Neural cell (in vitro differentiated cells): ENCODE data around the gene PPM1A. TPM values are rescaled to one million over a fixed set of nuclear protein-coding genes. Genes with fewer than 3 reads are reported as not detected.

ENCODE experiments used
- H2AFZ ChIP-seq: fragments of 200-600, 300-800 bp; sonication (generic), shearing (Covaris generic); 2 replicates; pipeline ENCODE4 v1.6.0; 2014; ENCODE audit warnings: low read depth, mild to moderate bottlenecking, antibody characterized with exemption, low read length, moderate library complexity
- H3F3A ChIP-seq: fragments of 200-600 bp; shearing (Covaris generic); 2 replicates; pipeline ENCODE4 v1.6.1; 2016; ENCODE audit warnings: mild to moderate bottlenecking, moderate library complexity, mixed read lengths, antibody characterized with exemption, low read length; ENCODE audit not compliant: insufficient read depth, poor library complexity, severe bottlenecking
- H3K27ac ChIP-seq: fragments of 200-600, 300-800 bp; sonication (generic), shearing (Covaris generic); 2 replicates; pipeline ENCODE4 v1.5.1; 2014; ENCODE audit warnings: mild to moderate bottlenecking, low read length, moderate library complexity
- H3K27me3 ChIP-seq: fragments of 300-800, 200-600 bp; sonication (generic), shearing (Covaris generic); 2 replicates; pipeline ENCODE4 v1.6.0; 2014; ENCODE audit warnings: mild to moderate bottlenecking, low read depth, low read length, moderate library complexity; ENCODE audit not compliant: insufficient read depth
- H3K36me3 ChIP-seq: fragments of 300-800, 200-600 bp; sonication (generic), shearing (Covaris generic); 2 replicates; pipeline ENCODE4 v1.5.1; 2014; ENCODE audit warnings: mild to moderate bottlenecking, antibody characterized with exemption, low read length, moderate library complexity; ENCODE audit not compliant: insufficient read depth
- H3K4me2 ChIP-seq: fragments of 300-800, 200-600 bp; sonication (generic), shearing (Covaris generic); 2 replicates; pipeline ENCODE4 v1.6.0; 2014; ENCODE audit warnings: mild to moderate bottlenecking, low read length
- H3K4me3 ChIP-seq: fragments of 300-800, 200-600 bp; sonication (generic), shearing (Covaris generic); 2 replicates; pipeline ENCODE4 v1.5.1; 2014; ENCODE audit warnings: mild to moderate bottlenecking, low read length, moderate library complexity
- H3K79me2 ChIP-seq: fragments of 200-600 bp; shearing (Covaris generic); replicated peaks from 2 replicates; pipeline ENCODE4 v1.6.0; 2014; ENCODE audit warnings: mild to moderate bottlenecking, low read length, moderate library complexity; ENCODE audit not compliant: insufficient read depth
- H3K9ac ChIP-seq: fragments of 300-800, 200-600 bp; sonication (generic), shearing (Covaris generic); 2 replicates; pipeline ENCODE4 v1.6.1; 2016; ENCODE audit warnings: mild to moderate bottlenecking, low read length, mixed read lengths
- H3K9me2 ChIP-seq: fragments of 200-600 bp; shearing (Covaris generic); 2 replicates; pipeline ENCODE4 v1.6.1; 2016; ENCODE audit warnings: mild to moderate bottlenecking, low read length, mixed read lengths; ENCODE audit not compliant: insufficient read depth
- H3K9me3 ChIP-seq: fragments of 200-600, 300-800 bp; sonication (generic), shearing (Covaris generic); 2 replicates; pipeline ENCODE4 v1.6.1; 2016; ENCODE audit warnings: mild to moderate bottlenecking, mixed run types, low read length, moderate library complexity, mixed read lengths
- H4K20me1 ChIP-seq: fragments of 200-600 bp; shearing (Covaris generic); 2 replicates; pipeline ENCODE4 v1.6.1; 2016; ENCODE audit warnings: mild to moderate bottlenecking, mixed run types; ENCODE audit not compliant: insufficient read depth
- EP300 ChIP-seq: fragments of 450-650 bp; conservative IDR thresholded peaks from 2 replicates; pipeline ENCODE4 v1.6.1; 2014; ENCODE audit warnings: antibody characterized with exemption, mild to moderate bottlenecking, moderate library complexity; ENCODE audit not compliant: poor library complexity, severe bottlenecking
- EZH2 ChIP-seq: fragments of 200-600, 300-800 bp; shearing (Covaris generic), sonication (generic); IDR thresholded peaks from 2 replicates; pipeline ENCODE4 v1.6.1; 2014; ENCODE audit warnings: antibody characterized with exemption, low read length, borderline replicate concordance, mild to moderate bottlenecking; ENCODE audit not compliant: insufficient read depth, poor library complexity, severe bottlenecking
- MXI1 ChIP-seq: fragments of 450-650 bp; conservative IDR thresholded peaks from 2 replicates; pipeline ENCODE4 v1.6.1; 2014; ENCODE audit warnings: antibody characterized with exemption, mild to moderate bottlenecking; ENCODE audit not compliant: poor library complexity, severe bottlenecking
- POLR2AphosphoS5 ChIP-seq: IDR thresholded peaks from 2 replicates; pipeline ENCODE4 v1.6.1; 2012
- RAD21 ChIP-seq: fragments of 450-650 bp; conservative IDR thresholded peaks from 2 replicates; pipeline ENCODE4 v1.6.1; 2014; ENCODE audit warnings: antibody characterized with exemption, mild to moderate bottlenecking, moderate library complexity
- SMC3 ChIP-seq: fragments of 450-650 bp; conservative IDR thresholded peaks from 2 replicates; pipeline ENCODE4 v1.6.1; 2014; ENCODE audit warnings: antibody characterized with exemption, mild to moderate bottlenecking, moderate library complexity; ENCODE audit not compliant: poor library complexity
- TAF1 ChIP-seq: IDR thresholded peaks from 2 replicates; pipeline ENCODE4 v1.6.1; 2012; ENCODE audit warnings: low read depth
- polyA plus RNA-seq: library from polyadenylated mRNA; depleted of rRNA; stranded (reverse); fragments of >200 nt; gene quantifications from 2 replicates; pipeline ENCODE4 v1.2.3, GENCODE V29; 2014
- TF ChIP-seq, protein P1 (sequence below): fragments of 450-650 bp; IDR thresholded peaks from 2 replicates; pipeline ENCODE4 v1.5.1; 2014; ENCODE audit warnings: antibody characterized with exemption, mild to moderate bottlenecking, moderate library complexity; ENCODE audit not compliant: poor library complexity, severe bottlenecking
- TF ChIP-seq, protein P2 (sequence below): IDR thresholded peaks from 2 replicates; pipeline ENCODE4 v1.6.1; 2012; ENCODE audit warnings: borderline replicate concordance

PPM1A gene
- polyA plus RNA-seq, 1 donor from 2014 or later, result 52.1 TPM

DNA sequence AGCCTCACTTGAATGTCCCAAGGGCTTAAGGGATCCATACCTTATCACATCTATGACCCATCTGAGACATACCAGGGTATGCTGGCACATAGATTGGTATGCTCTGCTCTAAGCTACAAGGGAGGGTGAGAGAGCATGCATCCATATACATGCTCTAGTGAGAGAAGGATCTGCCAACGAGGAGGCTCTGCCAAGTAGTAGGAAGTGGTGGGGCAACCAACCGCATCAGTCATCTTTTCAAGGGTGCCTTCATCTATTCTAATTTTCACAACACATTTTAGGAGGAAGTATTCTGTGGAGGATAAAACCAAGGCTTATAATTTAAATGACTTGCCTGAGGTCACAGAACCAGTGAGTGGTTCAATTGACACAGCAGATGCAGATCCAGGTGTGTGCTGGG lies 6.6 kb upstream of the PPM1A start:
- H3K4me2 ChIP-seq, result no peak overlapping the region
- no peaks in the 10 kb centered on the region for H3K9me2 ChIP-seq
- no peak overlapping the region for H3K4me3 ChIP-seq
- no peaks in the 10 kb centered on the region for H3K9me3 ChIP-seq
- no peaks in the 10 kb centered on the region for H3K79me2 ChIP-seq
- H3K27ac ChIP-seq, result no peak overlapping the region
- H2AFZ ChIP-seq, result no peak overlapping the region
- no peaks in the 10 kb centered on the region for H4K20me1 ChIP-seq
- no peaks in the 10 kb centered on the region for H3K27me3 ChIP-seq
- TF ChIP-seq POLR2AphosphoS5, result no peak
- TF ChIP-seq EP300, result no peak
- no peak for TF ChIP-seq EZH2
- TF ChIP-seq, protein P1, sequence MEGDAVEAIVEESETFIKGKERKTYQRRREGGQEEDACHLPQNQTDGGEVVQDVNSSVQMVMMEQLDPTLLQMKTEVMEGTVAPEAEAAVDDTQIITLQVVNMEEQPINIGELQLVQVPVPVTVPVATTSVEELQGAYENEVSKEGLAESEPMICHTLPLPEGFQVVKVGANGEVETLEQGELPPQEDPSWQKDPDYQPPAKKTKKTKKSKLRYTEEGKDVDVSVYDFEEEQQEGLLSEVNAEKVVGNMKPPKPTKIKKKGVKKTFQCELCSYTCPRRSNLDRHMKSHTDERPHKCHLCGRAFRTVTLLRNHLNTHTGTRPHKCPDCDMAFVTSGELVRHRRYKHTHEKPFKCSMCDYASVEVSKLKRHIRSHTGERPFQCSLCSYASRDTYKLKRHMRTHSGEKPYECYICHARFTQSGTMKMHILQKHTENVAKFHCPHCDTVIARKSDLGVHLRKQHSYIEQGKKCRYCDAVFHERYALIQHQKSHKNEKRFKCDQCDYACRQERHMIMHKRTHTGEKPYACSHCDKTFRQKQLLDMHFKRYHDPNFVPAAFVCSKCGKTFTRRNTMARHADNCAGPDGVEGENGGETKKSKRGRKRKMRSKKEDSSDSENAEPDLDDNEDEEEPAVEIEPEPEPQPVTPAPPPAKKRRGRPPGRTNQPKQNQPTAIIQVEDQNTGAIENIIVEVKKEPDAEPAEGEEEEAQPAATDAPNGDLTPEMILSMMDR, result no peak
- TF ChIP-seq MXI1, result no peak
- TF ChIP-seq SMC3, result no peak
- TF ChIP-seq RAD21, result no peak
- TF ChIP-seq, protein P2, sequence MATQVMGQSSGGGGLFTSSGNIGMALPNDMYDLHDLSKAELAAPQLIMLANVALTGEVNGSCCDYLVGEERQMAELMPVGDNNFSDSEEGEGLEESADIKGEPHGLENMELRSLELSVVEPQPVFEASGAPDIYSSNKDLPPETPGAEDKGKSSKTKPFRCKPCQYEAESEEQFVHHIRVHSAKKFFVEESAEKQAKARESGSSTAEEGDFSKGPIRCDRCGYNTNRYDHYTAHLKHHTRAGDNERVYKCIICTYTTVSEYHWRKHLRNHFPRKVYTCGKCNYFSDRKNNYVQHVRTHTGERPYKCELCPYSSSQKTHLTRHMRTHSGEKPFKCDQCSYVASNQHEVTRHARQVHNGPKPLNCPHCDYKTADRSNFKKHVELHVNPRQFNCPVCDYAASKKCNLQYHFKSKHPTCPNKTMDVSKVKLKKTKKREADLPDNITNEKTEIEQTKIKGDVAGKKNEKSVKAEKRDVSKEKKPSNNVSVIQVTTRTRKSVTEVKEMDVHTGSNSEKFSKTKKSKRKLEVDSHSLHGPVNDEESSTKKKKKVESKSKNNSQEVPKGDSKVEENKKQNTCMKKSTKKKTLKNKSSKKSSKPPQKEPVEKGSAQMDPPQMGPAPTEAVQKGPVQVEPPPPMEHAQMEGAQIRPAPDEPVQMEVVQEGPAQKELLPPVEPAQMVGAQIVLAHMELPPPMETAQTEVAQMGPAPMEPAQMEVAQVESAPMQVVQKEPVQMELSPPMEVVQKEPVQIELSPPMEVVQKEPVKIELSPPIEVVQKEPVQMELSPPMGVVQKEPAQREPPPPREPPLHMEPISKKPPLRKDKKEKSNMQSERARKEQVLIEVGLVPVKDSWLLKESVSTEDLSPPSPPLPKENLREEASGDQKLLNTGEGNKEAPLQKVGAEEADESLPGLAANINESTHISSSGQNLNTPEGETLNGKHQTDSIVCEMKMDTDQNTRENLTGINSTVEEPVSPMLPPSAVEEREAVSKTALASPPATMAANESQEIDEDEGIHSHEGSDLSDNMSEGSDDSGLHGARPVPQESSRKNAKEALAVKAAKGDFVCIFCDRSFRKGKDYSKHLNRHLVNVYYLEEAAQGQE, result no peak
- no peaks in the 10 kb centered on the region for H3K36me3 ChIP-seq
- peaks cover 2% of the 10 kb centered on the region for H3F3A ChIP-seq
- H3K9ac ChIP-seq, result no peak overlapping the region

DNA sequence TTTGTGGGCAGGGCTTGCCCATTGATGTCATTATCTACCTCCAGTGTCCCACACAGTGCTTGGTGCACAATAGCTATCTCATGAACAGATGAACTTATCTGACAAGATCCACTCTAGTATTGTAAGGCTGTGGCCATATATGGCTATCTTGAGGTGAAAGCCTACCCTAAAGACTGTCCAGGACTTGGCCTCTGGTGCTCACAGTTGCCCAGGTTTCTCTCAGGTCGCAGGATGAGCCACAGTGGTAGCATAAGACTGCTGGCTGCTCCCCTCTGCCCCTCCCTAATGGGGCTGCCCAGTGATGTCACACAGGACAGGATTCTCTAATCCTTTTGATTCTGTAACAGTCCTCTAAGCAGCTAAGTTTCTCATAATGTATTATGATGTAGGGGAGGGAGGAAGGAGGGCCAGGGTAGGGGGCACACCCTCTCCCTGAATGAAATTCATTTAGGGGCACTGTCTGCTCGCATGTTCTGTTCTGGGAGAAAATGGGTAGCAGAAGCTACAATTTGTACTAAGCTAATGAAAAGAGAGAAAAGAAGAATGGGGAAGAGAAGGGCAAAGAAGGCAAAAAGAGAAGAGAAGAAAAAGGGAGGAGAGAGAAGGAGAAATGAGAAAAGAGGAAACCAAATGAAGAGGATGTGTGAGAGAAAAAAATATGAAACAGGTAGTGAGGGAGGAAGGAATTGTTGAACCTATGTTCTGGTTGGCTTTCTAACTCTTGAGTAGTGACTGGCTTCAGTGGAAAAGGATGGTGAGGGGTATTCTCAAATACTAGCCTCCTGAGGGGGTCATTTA lies 3.4 kb upstream of the PPM1A start:
- H3F3A ChIP-seq, result peaks cover 7% of the 10 kb centered on the region
- peaks cover 7% of the 10 kb centered on the region for H3K79me2 ChIP-seq
- H3K36me3 ChIP-seq, result no peaks in the 10 kb centered on the region
- TF ChIP-seq, protein P2, result no peak
- no peak for TF ChIP-seq MXI1
- no peak for TF ChIP-seq SMC3
- TF ChIP-seq, protein P1, result no peak
- TF ChIP-seq EP300, result no peak
- no peak for TF ChIP-seq TAF1
- no peak for TF ChIP-seq POLR2AphosphoS5
- no peak for TF ChIP-seq RAD21
- TF ChIP-seq EZH2, result no peak
- H3K4me2 ChIP-seq, result no peak overlapping the region
- H3K27ac ChIP-seq, result no peak overlapping the region
- H3K27me3 ChIP-seq, result no peaks in the 10 kb centered on the region
- H4K20me1 ChIP-seq, result no peaks in the 10 kb centered on the region
- H3K9me2 ChIP-seq, result no peaks in the 10 kb centered on the region
- H3K9ac ChIP-seq, result no peak overlapping the region
- no peaks in the 10 kb centered on the region for H3K9me3 ChIP-seq
- H3K4me3 ChIP-seq, result no peak overlapping the region
- H2AFZ ChIP-seq, result no peak overlapping the region
